HG03457 (cell line): ENCODE measurements around the gene GPX2.

Experiments used
- ATAC-seq: cut with Tn5 transposase; IDR thresholded peaks from one replicate; pipeline ENCODE4 v1.9.1; 2021; ENCODE audit warnings: moderate number of reproducible peaks; ENCODE audit not compliant: unreplicated experiment

Gene GPX2

GRCh38 chr14:64942531-64943111, at the start of gene GPX2:
GPX2 (minus strand) TSS chr14:64942745; CDS start chr14:64942726, 19 bp downstream.
- no peak for ATAC-seq

- no peak for ATAC-seq
Measured at GRCh38 chr14:64990939-64991338, 48.4 kb upstream of the GPX2 start.

GRCh38 chr14:64990296-64990695, 47.8 kb upstream of the GPX2 start:
- no peak for ATAC-seq

GRCh38 chr14:64987438-64987767, 44.9 kb upstream of the GPX2 start:
- ATAC-seq, result no peak

GRCh38 chr14:64986648-64987437, 44.3 kb upstream of the GPX2 start, which contains the start of gene FNTB:
FNTB (plus strand) TSS chr14:64986895; CDS start chr14:64986954, 59 bp downstream.
- ATAC-seq, result peak; percentile 91

- no peak for ATAC-seq
Measured at GRCh38 chr14:64983439-64984310, 41.1 kb upstream of the GPX2 start.

GRCh38 chr14:64979336-64980074, 37.0 kb upstream of the GPX2 start:
- no peak for ATAC-seq

GRCh38 chr14:64974563-64974962, 32.0 kb upstream of the GPX2 start:
- no peak for ATAC-seq

- ATAC-seq, result no peak
Measured at GRCh38 chr14:64973826-64974225, 31.3 kb upstream of the GPX2 start.

GRCh38 chr14:64973026-64973442, 30.5 kb upstream of the GPX2 start:
- no peak for ATAC-seq

- no peak for ATAC-seq
Measured at GRCh38 chr14:64971943-64972791, 29.6 kb upstream of the GPX2 start, which contains the start of gene RAB15. RAB15 (minus strand) TSS chr14:64972336; CDS start chr14:64972076, 260 bp downstream.

- no peak for ATAC-seq
Measured at GRCh38 chr14:64971491-64971942, 29.0 kb upstream of the GPX2 start.

- ATAC-seq, result no peak
Measured at GRCh38 chr14:64970776-64971477, 28.4 kb upstream of the GPX2 start.

GRCh38 chr14:64970041-64970440, 27.5 kb upstream of the GPX2 start:
- ATAC-seq, result no peak

- ATAC-seq, result no peak
Measured at GRCh38 chr14:64968651-64969050, 26.1 kb upstream of the GPX2 start.

- ATAC-seq, result no peak
Measured at GRCh38 chr14:64968167-64968566, 25.6 kb upstream of the GPX2 start.

- no peak for ATAC-seq
Measured at GRCh38 chr14:64966976-64967375, 24.4 kb upstream of the GPX2 start.

- ATAC-seq, result no peak
Measured at GRCh38 chr14:64965356-64966000, 22.9 kb upstream of the GPX2 start.

- ATAC-seq, result no peak
Measured at GRCh38 chr14:64963611-64964010, 21.1 kb upstream of the GPX2 start.
